IMR-90 (cell line): ENCODE data around the gene NUBPL. TPM values are rescaled to one million over a fixed set of nuclear protein-coding genes. Genes with fewer than 3 reads are reported as not detected.

ENCODE experiments used
- ATAC-seq: fragments of 200-7000 bp; cut with Tn5 transposase; 2 replicates; pipeline ENCODE4 v1.9.1; 2020; ENCODE audit warnings: low read depth, mild to moderate bottlenecking, moderate library complexity
- BruUV-seq: library from RNA; stranded (reverse); fragments of 400-500 nt; replicated peaks from 2 replicates; lab custom pipeline; 2021; lab: Mats Ljungman, UMichigan
- CTCF ChIA-PET: fragments of 300-600 bp; formaldehyde crosslinking; extraction: SDS; loops from one replicate; lab custom pipeline; 2021; ENCODE audit warnings: antibody characterized with exemption; lab: Yijun Ruan, JAX
- POLR2A ChIA-PET: fragments of 300-600 bp; sonication (Branson Sonifier 250); formaldehyde crosslinking; loops from one replicate; lab custom pipeline; 2022; ENCODE audit warnings: antibody characterized with exemption; ENCODE audit not compliant: unreplicated experiment; lab: Charles Lee
- DNase-seq: peaks from one replicate; pipeline ENCODE4 v3.0.0; 2013
- H2AFZ ChIP-seq: replicated peaks from 2 replicates; pipeline ENCODE3; 2013; ENCODE audit warnings: low read length, mild to moderate bottlenecking; ENCODE audit not compliant: poor library complexity
- H2AK5ac ChIP-seq: 2 replicates; pipeline ENCODE4 v1.6.1; 2013; ENCODE audit warnings: low read depth, low read length, inconsistent platforms
- H2AK9ac ChIP-seq: replicated peaks from 2 replicates; pipeline ENCODE3; 2013; ENCODE audit warnings: mild to moderate bottlenecking, low read depth, low read length, moderate library complexity; ENCODE audit not compliant: poor library complexity
- H2BK120ac ChIP-seq: 2 replicates; pipeline ENCODE4 v1.6.1; 2013; ENCODE audit warnings: low read depth, low read length, inconsistent platforms
- H2BK15ac ChIP-seq: 3 replicates; pipeline ENCODE4 v1.6.1; 2013; ENCODE audit warnings: low read depth, low read length, inconsistent platforms
- H2BK20ac ChIP-seq: 2 replicates; pipeline ENCODE4 v1.6.1; 2013; ENCODE audit warnings: low read depth, mild to moderate bottlenecking, inconsistent platforms, low read length, moderate library complexity
- H2BK5ac ChIP-seq: 2 replicates; pipeline ENCODE4 v1.6.1; 2013; ENCODE audit warnings: mild to moderate bottlenecking, low read depth, low read length, inconsistent platforms; ENCODE audit not compliant: poor library complexity, severe bottlenecking
- H3K14ac ChIP-seq: replicated peaks from 2 replicates; pipeline ENCODE4 v1.6.1; 2013; ENCODE audit warnings: low read depth, low read length, inconsistent platforms
- H3K18ac ChIP-seq: 2 replicates; pipeline ENCODE4 v1.6.1; 2013; ENCODE audit warnings: low read depth, low read length, control low read depth
- H3K23ac ChIP-seq: 2 replicates; pipeline ENCODE4 v1.6.1; 2013; ENCODE audit warnings: low read depth, low read length, inconsistent platforms
- H3K27ac ChIP-seq: 2 replicates; pipeline ENCODE4 v1.5.1; 2013; ENCODE audit warnings: mild to moderate bottlenecking, control low read depth, low read length; ENCODE audit not compliant: insufficient read depth
- H3K27me3 ChIP-seq: 2 replicates; pipeline ENCODE4 v1.6.1; 2013; ENCODE audit warnings: low read length; ENCODE audit not compliant: control insufficient read depth, insufficient read depth
- H3K36me3 ChIP-seq: 2 replicates; pipeline ENCODE4 v1.6.1; 2013; ENCODE audit warnings: low read length, mixed read lengths; ENCODE audit not compliant: control insufficient read depth, insufficient read depth
- H3K4ac ChIP-seq: 2 replicates; pipeline ENCODE4 v1.6.1; 2013; ENCODE audit warnings: low read depth, low read length, inconsistent platforms
- H3K4me1 ChIP-seq: 2 replicates; pipeline ENCODE4 v1.6.1; 2013; ENCODE audit warnings: low read length, mixed read lengths; ENCODE audit not compliant: control insufficient read depth, insufficient read depth
- H3K4me2 ChIP-seq: 2 replicates; pipeline ENCODE4 v1.6.1; 2013; ENCODE audit warnings: low read depth, mild to moderate bottlenecking, control low read depth, low read length, moderate library complexity
- H3K4me3 ChIP-seq: 2 replicates; pipeline ENCODE4 v1.5.1; 2013; ENCODE audit warnings: low read depth, mild to moderate bottlenecking, control low read depth, low read length, moderate library complexity; ENCODE audit not compliant: insufficient read depth
- H3K56ac ChIP-seq: 2 replicates; pipeline ENCODE4 v1.6.1; 2013; ENCODE audit warnings: low read length, inconsistent platforms; ENCODE audit not compliant: insufficient read depth; ENCODE audit errors: extremely low read depth
- H3K79me1 ChIP-seq, 2 experiments: 2 replicates each; pipeline ENCODE4 v1.6.1; 2013; ENCODE audit warnings: low read length in 2 of 2, inconsistent platforms in 1 of 2, low read depth in 1 of 2
- H3K9ac ChIP-seq: 2 replicates; pipeline ENCODE4 v1.6.1; 2013; ENCODE audit warnings: low read depth, low read length, control low read depth
- H3K9me1 ChIP-seq: 2 replicates; pipeline ENCODE4 v1.6.1; 2013; ENCODE audit warnings: low read length, inconsistent platforms; ENCODE audit not compliant: insufficient read depth
- H3K9me3 ChIP-seq: 2 replicates; pipeline ENCODE4 v1.6.1; 2013; ENCODE audit warnings: low read length; ENCODE audit not compliant: control insufficient read depth, insufficient read depth
- H4K20me1 ChIP-seq: 2 replicates; pipeline ENCODE4 v1.6.1; 2013; ENCODE audit warnings: low read length, inconsistent platforms; ENCODE audit not compliant: insufficient read depth
- H4K5ac ChIP-seq: 2 replicates; pipeline ENCODE4 v1.6.1; 2013; ENCODE audit warnings: mild to moderate bottlenecking, low read depth, low read length, control low read depth
- H4K8ac ChIP-seq, 2 experiments: 2 replicates each; pipeline ENCODE4 v1.6.1; 2013; ENCODE audit warnings: low read depth in 2 of 2, low read length in 2 of 2, control low read depth in 1 of 2, inconsistent platforms in 1 of 2
- H4K91ac ChIP-seq: 2 replicates; pipeline ENCODE4 v1.6.1; 2013; ENCODE audit warnings: low read depth, low read length, inconsistent platforms; ENCODE audit not compliant: insufficient read depth
- BHLHE40 ChIP-seq: fragments of 150-350 bp; IDR thresholded peaks from 2 replicates; pipeline ENCODE4 v1.6.1; 2016; ENCODE audit warnings: mild to moderate bottlenecking, low read depth, low read length
- FOS ChIP-seq: fragments of 150-350 bp; IDR thresholded peaks from 2 replicates; pipeline ENCODE4 v1.6.1; 2016; ENCODE audit warnings: low read depth, low read length
- WGBS, 2 experiments: methylation state at CpG; one replicate each; pipeline versions ENCODE4 v1.1.5 to v1.1.7; 2013; ENCODE audit warnings: missing lambda C conversion rate in 2 of 2; ENCODE audit not compliant: insufficient read length in 1 of 2; ENCODE audit errors: extremely low coverage in 2 of 2; 5-methylcytosine and 5-hydroxymethylcytosine counted together
- dilution Hi-C: fragments of 300-500 bp; cut with HindIII; formaldehyde crosslinking; loops from one replicate; pipeline ENCODE4 v1.14.3; 2018; ENCODE audit warnings: low sequenced_read_pairs; ENCODE audit not compliant: unreplicated experiment
- in situ Hi-C: fragments of 300-500 bp; cut with MboI; formaldehyde crosslinking; loops from 3 replicates; pipeline ENCODE4 v1.14.3; 2019; ENCODE audit warnings: low sequenced_read_pairs, inconsistent platforms, mixed read lengths
- intact Hi-C: fragments of 100-400 bp; cut with micrococcal nuclease; formaldehyde crosslinking; loops from 2 replicates; pipeline ENCODE4 v1.10.0; 2022
- polyA plus RNA-seq, 3 experiments: library from polyadenylated mRNA; depleted of rRNA; stranded (reverse); fragments of >200 nt; gene quantifications; 2 replicates each; pipeline ENCODE4 v1.2.3, GENCODE V29; 2012; ENCODE audit warnings: low replicate concordance in 1 of 3
- total RNA-seq: library from RNA; depleted of rRNA; stranded (reverse); fragments of >200 nt; gene quantifications from 2 replicates; pipeline ENCODE4 v1.2.3, GENCODE V29; 2012

The NUBPL gene
- total and polyA plus RNA-seq, 2 of the 4 experiments (the other 2 are of a cell fraction): 5.4 to 11.5 TPM

GRCh38 chr14:31718585-31718984, 157.4 kb downstream of the NUBPL start:
- DNase-seq: no peak
- H2AK9ac ChIP-seq: no peak overlapping the region
- no peak for ATAC-seq
- H3K9ac ChIP-seq: no peak overlapping the region
- H3K27me3 ChIP-seq: no peaks in the 10 kb centered on the region
- WGBS, 2 experiments: no CpG with 5 or more reads among the region's 3 CpGs
- POLR2A ChIA-PET: no interaction called here
- no peak overlapping the region for H3K27ac ChIP-seq
- no peaks in the 10 kb centered on the region for H4K20me1 ChIP-seq
- no peak overlapping the region for H2BK20ac ChIP-seq
- H3K56ac ChIP-seq: no peak overlapping the region
- H3K18ac ChIP-seq: no peak overlapping the region
- H3K14ac ChIP-seq: no peak overlapping the region
- H4K8ac ChIP-seq: no peak overlapping the region
- no peak overlapping the region for H4K5ac ChIP-seq
- no peak overlapping the region for H2BK15ac ChIP-seq
- H3K23ac ChIP-seq: no peak overlapping the region
- BruUV-seq: no TSS peak
- no peak overlapping the region for H2BK120ac ChIP-seq
- no peak overlapping the region for H2AFZ ChIP-seq
- intact Hi-C loops: no loop called here
- H3K4me1 ChIP-seq: no peaks in the 10 kb centered on the region
- no peak overlapping the region for H2AK5ac ChIP-seq
- H3K79me1 ChIP-seq: no peaks in the 10 kb centered on the region
- TF ChIP-seq FOS: no peak
- TF ChIP-seq BHLHE40: no peak
- no peaks in the 10 kb centered on the region for H3K9me1 ChIP-seq
- dilution Hi-C loops: no loop called here
- no peaks in the 10 kb centered on the region for H3K36me3 ChIP-seq
- H3K4ac ChIP-seq: no peak overlapping the region
- in situ Hi-C loops: no loop called here
- CTCF ChIA-PET: no interaction called here
- no peak overlapping the region for H3K4me3 ChIP-seq
- no peak overlapping the region for H3K4me2 ChIP-seq
- no peak overlapping the region for H4K91ac ChIP-seq
- no peak overlapping the region for H2BK5ac ChIP-seq
- H3K9me3 ChIP-seq: no peaks in the 10 kb centered on the region
